Measurements from ENCODE around the gene ZNF598.

GRCh38 chr16:1977875-1978268 lies 31.7 kb downstream of the ZNF598 start:
- TF ChIP-seq EZH2 (IDR thresholded peaks at IDR 0.05) (no peak), CTCF (IDR thresholded peaks at IDR 0.05 in 2 of 3, conservative IDR thresholded peaks at IDR 0.05 in 1 of 3; ENCODE audit: borderline replicate concordance in 1 of 3, insufficient read depth in 1 of 3, low read depth in 2 of 3, low read length in 2 of 3) (no peak), ZBTB33 (IDR thresholded peaks at IDR 0.05; ENCODE audit: extremely low read depth, insufficient replicate concordance, low read length) (no peak), ZFX (IDR thresholded peaks at IDR 0.05) (no peak), RAD21 (IDR thresholded peaks at IDR 0.05; ENCODE audit: low read depth) (no peak), POLR2AphosphoS5 (IDR thresholded peaks at IDR 0.05; ENCODE audit: low read depth, low read length) (no peak), REST (IDR thresholded peaks at IDR 0.05; ENCODE audit: low read depth) (no peak), POLR2A (IDR thresholded peaks at IDR 0.05; ENCODE audit: borderline replicate concordance, extremely low read depth, insufficient read depth, insufficient read length) (no peak), ZNF274 (IDR thresholded peaks at IDR 0.05; ENCODE audit: low read depth, low read length) (no peak), EZH2phosphoT487 (IDR thresholded peaks at IDR 0.05; ENCODE audit: borderline replicate concordance) (no peak), SP1 (IDR thresholded peaks at IDR 0.05; ENCODE audit: low read depth) (no peak)
